H9 (cell line): ENCODE measurements around the gene NOL9. TPM values are rescaled to one million over a fixed set of nuclear protein-coding genes. Genes with fewer than 3 reads are reported as not detected.

Experiments
- DNase-seq: peaks from one replicate; pipeline ENCODE4 v3.0.0-alpha.2; 2017
- H2AFZ ChIP-seq: one replicate; pipeline ENCODE4 v1.6.1; 2013; ENCODE audit warnings: mild to moderate bottlenecking, low read length, control low read depth, moderate library complexity
- H2AK5ac ChIP-seq: 2 replicates; pipeline ENCODE4 v1.6.1; 2013; ENCODE audit warnings: low read length, control low read depth, mixed read lengths; ENCODE audit not compliant: insufficient read length
- H2BK120ac ChIP-seq: one replicate; pipeline ENCODE4 v1.6.1; 2013; ENCODE audit warnings: low read depth, mild to moderate bottlenecking, low read length, control low read depth, inconsistent platforms; ENCODE audit not compliant: poor library complexity, severe bottlenecking
- H2BK12ac ChIP-seq: 2 replicates; pipeline ENCODE4 v1.6.1; 2013; ENCODE audit warnings: low read length, control low read depth, mixed read lengths, low read depth; ENCODE audit not compliant: insufficient read length
- H2BK15ac ChIP-seq: 2 replicates; pipeline ENCODE4 v1.6.1; 2013; ENCODE audit warnings: low read depth, low read length, control low read depth
- H2BK20ac ChIP-seq: one replicate; pipeline ENCODE4 v1.6.1; 2013; ENCODE audit warnings: low read depth, mild to moderate bottlenecking, low read length, control low read depth, inconsistent platforms; ENCODE audit not compliant: poor library complexity, severe bottlenecking
- H2BK5ac ChIP-seq: 2 replicates; pipeline ENCODE4 v1.6.1; 2013; ENCODE audit warnings: low read length, control low read depth, mixed read lengths; ENCODE audit not compliant: insufficient read length
- H3K14ac ChIP-seq: 2 replicates; pipeline ENCODE4 v1.6.1; 2013; ENCODE audit warnings: low read length, control low read depth; ENCODE audit not compliant: insufficient read depth
- H3K18ac ChIP-seq: 2 replicates; pipeline ENCODE4 v1.6.1; 2013; ENCODE audit warnings: low read depth, mild to moderate bottlenecking, mixed read lengths, low read length, control low read depth; ENCODE audit not compliant: insufficient read length
- H3K23ac ChIP-seq: 2 replicates; pipeline ENCODE4 v1.6.1; 2013; ENCODE audit warnings: low read length, control low read depth, mixed read lengths, low read depth; ENCODE audit not compliant: insufficient read length
- H3K23me2 ChIP-seq: 2 replicates; pipeline ENCODE4 v1.6.1; 2013; ENCODE audit warnings: low read depth, mild to moderate bottlenecking, mixed read lengths, low read length, control low read depth; ENCODE audit not compliant: insufficient read length, poor library complexity, severe bottlenecking
- H3K27ac ChIP-seq: 2 replicates; pipeline ENCODE4 v1.5.1; 2013; ENCODE audit warnings: low read length, control low read depth, mixed read lengths, low read depth; ENCODE audit not compliant: insufficient read length
- H3K27me3 ChIP-seq: 2 replicates; pipeline ENCODE4 v1.6.1; 2013; ENCODE audit warnings: low read length, control low read depth, inconsistent platforms; ENCODE audit not compliant: insufficient read depth
- H3K4ac ChIP-seq: 2 replicates; pipeline ENCODE4 v1.6.1; 2013; ENCODE audit warnings: low read depth, mild to moderate bottlenecking, control low read depth, inconsistent platforms, low read length, moderate library complexity
- H3K4me1 ChIP-seq: 2 replicates; pipeline ENCODE4 v1.6.1; 2013; ENCODE audit warnings: low read length, control low read depth, inconsistent platforms; ENCODE audit not compliant: insufficient read depth
- H3K4me2 ChIP-seq: 2 replicates; pipeline ENCODE4 v1.6.1; 2013; ENCODE audit warnings: low read length, control low read depth, mixed read lengths; ENCODE audit not compliant: insufficient read length, insufficient read depth
- H3K56ac ChIP-seq: 2 replicates; pipeline ENCODE4 v1.6.1; 2013; ENCODE audit warnings: low read depth, mild to moderate bottlenecking, mixed read lengths, low read length, control low read depth; ENCODE audit not compliant: insufficient read length
- H3K79me1 ChIP-seq: 2 replicates; pipeline ENCODE4 v1.6.1; 2013; ENCODE audit warnings: low read depth, mild to moderate bottlenecking, moderate library complexity, low read length, control low read depth, inconsistent platforms; ENCODE audit not compliant: insufficient read depth, poor library complexity, severe bottlenecking
- H3K79me2 ChIP-seq: 2 replicates; pipeline ENCODE4 v1.6.1; 2013; ENCODE audit warnings: low read length, control low read depth, inconsistent platforms; ENCODE audit not compliant: insufficient read depth
- H3K9ac ChIP-seq: 2 replicates; pipeline ENCODE4 v1.6.1; 2013; ENCODE audit warnings: low read length, control low read depth, mixed read lengths; ENCODE audit not compliant: insufficient read length; ENCODE audit errors: extremely low read depth
- H3K9me3 ChIP-seq: one replicate; pipeline ENCODE4 v1.6.1; 2013; ENCODE audit warnings: low read depth, low read length, inconsistent platforms; ENCODE audit not compliant: control insufficient read depth
- H3T11ph ChIP-seq: one replicate; pipeline ENCODE4 v1.6.1; 2013; ENCODE audit warnings: mild to moderate bottlenecking, low read length, control low read depth, inconsistent platforms
- H4K20me1 ChIP-seq: one replicate; pipeline ENCODE4 v1.6.1; 2013; ENCODE audit not compliant: control insufficient read depth, insufficient read length, insufficient read depth
- H4K5ac ChIP-seq: 2 replicates; pipeline ENCODE4 v1.6.1; 2013; ENCODE audit warnings: low read depth, mild to moderate bottlenecking, mixed read lengths, low read length, control low read depth; ENCODE audit not compliant: insufficient read length
- H4K8ac ChIP-seq: replicated peaks from 2 replicates; pipeline ENCODE4 v1.6.1; 2013; ENCODE audit warnings: low read length, control low read depth, mixed read lengths, low read depth; ENCODE audit not compliant: insufficient read length
- H4K91ac ChIP-seq: 2 replicates; pipeline ENCODE4 v1.6.1; 2013; ENCODE audit warnings: low read depth, mild to moderate bottlenecking, moderate library complexity, mixed read lengths, low read length, control low read depth; ENCODE audit not compliant: insufficient read length
- H3K27ac Mint-ChIP-seq, 3 experiments: 2 replicates in 2 of 3; 3 replicates in 1 of 3; pipeline ENCODE4 v1.8.0; 2020 to 2021; ENCODE audit warnings: mixed read lengths in 3 of 3, mild to moderate bottlenecking in 1 of 3, moderate library complexity in 1 of 3
- H3K27me3 Mint-ChIP-seq: 2 replicates; pipeline ENCODE4 v1.8.0; 2021; ENCODE audit warnings: low read depth, mild to moderate bottlenecking, moderate library complexity, mixed read lengths
- H3K36me3 Mint-ChIP-seq, 3 experiments: 2 replicates in 2 of 3; 3 replicates in 1 of 3; pipeline ENCODE4 v1.8.0; 2020 to 2021; ENCODE audit warnings: low read depth in 3 of 3, mixed read lengths in 3 of 3; ENCODE audit not compliant: insufficient read depth in 1 of 3
- H3K4me1 Mint-ChIP-seq, 2 experiments: 2 replicates each; pipeline ENCODE4 v1.8.0; 2020; ENCODE audit warnings: mixed read lengths in 2 of 2
- H3K4me3 Mint-ChIP-seq, 2 experiments: 2 replicates in 1 of 2; 3 replicates in 1 of 2; pipeline ENCODE4 v1.8.0; 2020 to 2021; ENCODE audit warnings: mild to moderate bottlenecking in 2 of 2, mixed read lengths in 2 of 2, moderate library complexity in 1 of 2
- H3K9me3 Mint-ChIP-seq, 2 experiments: 2 replicates in 1 of 2; 3 replicates in 1 of 2; pipeline ENCODE4 v1.8.0; 2020; ENCODE audit warnings: mild to moderate bottlenecking in 2 of 2, mixed read lengths in 2 of 2, moderate library complexity in 1 of 2
- WGBS: extraction: QIAGEN DNeasy Blood & Tissue Kit; methylation state at CpG from one replicate; pipeline ENCODE4 v1.1.7; 2013; ENCODE audit warnings: missing lambda C conversion rate, low lambda C conversion rate, mixed read lengths; ENCODE audit not compliant: insufficient read length; ENCODE audit errors: extremely low coverage; 5-methylcytosine and 5-hydroxymethylcytosine counted together
- total RNA-seq: library from RNA; stranded (reverse); gene quantifications from 2 replicates; pipeline ENCODE4 v1.2.1, GENCODE V29; 2021
- TF ChIP-seq, protein P1 (sequence below): fragments of 200-600 bp; sonication (generic); conservative IDR thresholded peaks from 3 replicates; pipeline ENCODE4 v1.8.0; 2021; ENCODE audit warnings: antibody characterized with exemption, mild to moderate bottlenecking

Gene NOL9
- total RNA-seq, 1 experiment from 2014 or later = 50.4 TPM

GRCh38 chr1:6506210-6507036 is 47.9 kb downstream of the NOL9 start:
- Mint-ChIP-seq H3K36me3 (no peaks in the 10 kb centered on the region), H3K27me3 (peaks cover 5% of the 10 kb centered on the region; the same call in 1 of the 2 replicates), H3K9me3 (no peaks in the 10 kb centered on the region), H3K4me3 (no peak overlapping the region), H3K4me1 (peaks cover 0 to 3% of the 10 kb centered on the region in 2 experiments; a peak in 2 of 4 replicates), H3K27ac (peak overlapping the region in 1 of 3 experiments; percentile 65; a peak in 2 of 7 replicates)
- Histone ChIP-seq H3K4me1 (no peaks in the 10 kb centered on the region), H2BK20ac (no peak overlapping the region), H3K4ac (no peak overlapping the region), H4K91ac (no peak overlapping the region), H3K14ac (no peak overlapping the region), H3K27me3 (no peaks in the 10 kb centered on the region), H3K9me3 (no peaks in the 10 kb centered on the region), H2AFZ (no peak overlapping the region), H2BK5ac (no peak overlapping the region), H3K79me2 (no peaks in the 10 kb centered on the region), H3K9ac (no peak overlapping the region), H3K23me2 (no peaks in the 10 kb centered on the region), H3K56ac (no peak overlapping the region), H3K27ac (no peak overlapping the region), H2BK12ac (no peak overlapping the region), H4K5ac (no peak overlapping the region), H3T11ph (no peak overlapping the region), H2BK120ac (no peak overlapping the region), H3K23ac (no peak overlapping the region), H3K18ac (no peak overlapping the region), H2AK5ac (no peak overlapping the region), H2BK15ac (no peak overlapping the region), H4K8ac (no peak overlapping the region), H3K4me2 (no peak overlapping the region), H3K79me1 (no peaks in the 10 kb centered on the region), H4K20me1 (no peaks in the 10 kb centered on the region)
- TF ChIP-seq, protein P1, sequence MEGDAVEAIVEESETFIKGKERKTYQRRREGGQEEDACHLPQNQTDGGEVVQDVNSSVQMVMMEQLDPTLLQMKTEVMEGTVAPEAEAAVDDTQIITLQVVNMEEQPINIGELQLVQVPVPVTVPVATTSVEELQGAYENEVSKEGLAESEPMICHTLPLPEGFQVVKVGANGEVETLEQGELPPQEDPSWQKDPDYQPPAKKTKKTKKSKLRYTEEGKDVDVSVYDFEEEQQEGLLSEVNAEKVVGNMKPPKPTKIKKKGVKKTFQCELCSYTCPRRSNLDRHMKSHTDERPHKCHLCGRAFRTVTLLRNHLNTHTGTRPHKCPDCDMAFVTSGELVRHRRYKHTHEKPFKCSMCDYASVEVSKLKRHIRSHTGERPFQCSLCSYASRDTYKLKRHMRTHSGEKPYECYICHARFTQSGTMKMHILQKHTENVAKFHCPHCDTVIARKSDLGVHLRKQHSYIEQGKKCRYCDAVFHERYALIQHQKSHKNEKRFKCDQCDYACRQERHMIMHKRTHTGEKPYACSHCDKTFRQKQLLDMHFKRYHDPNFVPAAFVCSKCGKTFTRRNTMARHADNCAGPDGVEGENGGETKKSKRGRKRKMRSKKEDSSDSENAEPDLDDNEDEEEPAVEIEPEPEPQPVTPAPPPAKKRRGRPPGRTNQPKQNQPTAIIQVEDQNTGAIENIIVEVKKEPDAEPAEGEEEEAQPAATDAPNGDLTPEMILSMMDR = no peak
- WGBS = no CpG with 5 or more reads among the region's 31 CpGs
- no peak for DNase-seq
